ENCODE results near the gene PASK. TPM values are rescaled to one million over a fixed set of nuclear protein-coding genes. Genes with fewer than 3 reads are reported as not detected.
"Not testable (repeated sequence)": the region's sequence is repeated elsewhere in the genome, so short reads cannot be mapped to it uniquely, and the experiment has no call there.

The PASK gene
- polyA plus RNA-seq, 1 donor from 2014 or later, result 26.0 TPM

- peaks cover 10% of the 10 kb centered on the region for H3K36me3 ChIP-seq (ENCODE audit: insufficient read depth, low read length)
Observed at GRCh38 chr2:241094924-241095420, 54.3 kb downstream of the PASK start.

GRCh38 chr2:241094172-241094571, 55.1 kb downstream of the PASK start:
- Histone ChIP-seq H3K27me3 (ENCODE audit: insufficient read depth, low read depth, low read length) (no peaks in the 10 kb centered on the region), H3K4me3 (ENCODE audit: low read length) (no peak overlapping the region), H3K9me3 (ENCODE audit: low read length) (no peaks in the 10 kb centered on the region), H3K36me3 (ENCODE audit: insufficient read depth, low read length) (peaks cover 7% of the 10 kb centered on the region), H3K4me2 (ENCODE audit: low read length) (no peak overlapping the region), H3K79me2 (replicated peaks; ENCODE audit: insufficient read depth, low read length) (peaks cover 11% of the 10 kb centered on the region), H4K20me1 (ENCODE audit: insufficient read depth) (no peaks in the 10 kb centered on the region), H3K27ac (ENCODE audit: low read length) (no peak overlapping the region), H3F3A (ENCODE audit: insufficient read depth, low read length, poor library complexity, severe bottlenecking) (no peaks in the 10 kb centered on the region), H3K9ac (ENCODE audit: low read length) (no peak overlapping the region), H3K9me2 (ENCODE audit: insufficient read depth, low read length) (no peaks in the 10 kb centered on the region), H2AFZ (ENCODE audit: low read depth, low read length) (no peak overlapping the region)
- TF ChIP-seq POLR2AphosphoS5 (IDR thresholded peaks at IDR 0.05) (no peak), MXI1 (conservative IDR thresholded peaks at IDR 0.05; ENCODE audit: poor library complexity, severe bottlenecking) (no peak), EZH2 (IDR thresholded peaks at IDR 0.05; ENCODE audit: borderline replicate concordance, insufficient read depth, low read length, poor library complexity, severe bottlenecking) (no peak)

More at GRCh38 chr2:241094924-241095420, 54.3 kb downstream of the PASK start:
- H3K9me3 ChIP-seq (ENCODE audit: low read length), result no peaks in the 10 kb centered on the region
- TF ChIP-seq SMC3 (conservative IDR thresholded peaks at IDR 0.05; ENCODE audit: poor library complexity), result no peak
- TF ChIP-seq TAF1 (IDR thresholded peaks at IDR 0.05; ENCODE audit: low read depth), result no peak
- TF ChIP-seq EP300 (conservative IDR thresholded peaks at IDR 0.05; ENCODE audit: poor library complexity, severe bottlenecking), result no peak
- TF ChIP-seq, protein P1, sequence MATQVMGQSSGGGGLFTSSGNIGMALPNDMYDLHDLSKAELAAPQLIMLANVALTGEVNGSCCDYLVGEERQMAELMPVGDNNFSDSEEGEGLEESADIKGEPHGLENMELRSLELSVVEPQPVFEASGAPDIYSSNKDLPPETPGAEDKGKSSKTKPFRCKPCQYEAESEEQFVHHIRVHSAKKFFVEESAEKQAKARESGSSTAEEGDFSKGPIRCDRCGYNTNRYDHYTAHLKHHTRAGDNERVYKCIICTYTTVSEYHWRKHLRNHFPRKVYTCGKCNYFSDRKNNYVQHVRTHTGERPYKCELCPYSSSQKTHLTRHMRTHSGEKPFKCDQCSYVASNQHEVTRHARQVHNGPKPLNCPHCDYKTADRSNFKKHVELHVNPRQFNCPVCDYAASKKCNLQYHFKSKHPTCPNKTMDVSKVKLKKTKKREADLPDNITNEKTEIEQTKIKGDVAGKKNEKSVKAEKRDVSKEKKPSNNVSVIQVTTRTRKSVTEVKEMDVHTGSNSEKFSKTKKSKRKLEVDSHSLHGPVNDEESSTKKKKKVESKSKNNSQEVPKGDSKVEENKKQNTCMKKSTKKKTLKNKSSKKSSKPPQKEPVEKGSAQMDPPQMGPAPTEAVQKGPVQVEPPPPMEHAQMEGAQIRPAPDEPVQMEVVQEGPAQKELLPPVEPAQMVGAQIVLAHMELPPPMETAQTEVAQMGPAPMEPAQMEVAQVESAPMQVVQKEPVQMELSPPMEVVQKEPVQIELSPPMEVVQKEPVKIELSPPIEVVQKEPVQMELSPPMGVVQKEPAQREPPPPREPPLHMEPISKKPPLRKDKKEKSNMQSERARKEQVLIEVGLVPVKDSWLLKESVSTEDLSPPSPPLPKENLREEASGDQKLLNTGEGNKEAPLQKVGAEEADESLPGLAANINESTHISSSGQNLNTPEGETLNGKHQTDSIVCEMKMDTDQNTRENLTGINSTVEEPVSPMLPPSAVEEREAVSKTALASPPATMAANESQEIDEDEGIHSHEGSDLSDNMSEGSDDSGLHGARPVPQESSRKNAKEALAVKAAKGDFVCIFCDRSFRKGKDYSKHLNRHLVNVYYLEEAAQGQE (IDR thresholded peaks at IDR 0.05; ENCODE audit: borderline replicate concordance), result no peak
- no peak for TF ChIP-seq EZH2 (IDR thresholded peaks at IDR 0.05; ENCODE audit: borderline replicate concordance, insufficient read depth, low read length, poor library complexity, severe bottlenecking)
- no peak for TF ChIP-seq POLR2AphosphoS5 (IDR thresholded peaks at IDR 0.05)
- TF ChIP-seq, protein P2, sequence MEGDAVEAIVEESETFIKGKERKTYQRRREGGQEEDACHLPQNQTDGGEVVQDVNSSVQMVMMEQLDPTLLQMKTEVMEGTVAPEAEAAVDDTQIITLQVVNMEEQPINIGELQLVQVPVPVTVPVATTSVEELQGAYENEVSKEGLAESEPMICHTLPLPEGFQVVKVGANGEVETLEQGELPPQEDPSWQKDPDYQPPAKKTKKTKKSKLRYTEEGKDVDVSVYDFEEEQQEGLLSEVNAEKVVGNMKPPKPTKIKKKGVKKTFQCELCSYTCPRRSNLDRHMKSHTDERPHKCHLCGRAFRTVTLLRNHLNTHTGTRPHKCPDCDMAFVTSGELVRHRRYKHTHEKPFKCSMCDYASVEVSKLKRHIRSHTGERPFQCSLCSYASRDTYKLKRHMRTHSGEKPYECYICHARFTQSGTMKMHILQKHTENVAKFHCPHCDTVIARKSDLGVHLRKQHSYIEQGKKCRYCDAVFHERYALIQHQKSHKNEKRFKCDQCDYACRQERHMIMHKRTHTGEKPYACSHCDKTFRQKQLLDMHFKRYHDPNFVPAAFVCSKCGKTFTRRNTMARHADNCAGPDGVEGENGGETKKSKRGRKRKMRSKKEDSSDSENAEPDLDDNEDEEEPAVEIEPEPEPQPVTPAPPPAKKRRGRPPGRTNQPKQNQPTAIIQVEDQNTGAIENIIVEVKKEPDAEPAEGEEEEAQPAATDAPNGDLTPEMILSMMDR (IDR thresholded peaks at IDR 0.05; ENCODE audit: poor library complexity, severe bottlenecking), result no peak
- TF ChIP-seq RAD21 (conservative IDR thresholded peaks at IDR 0.05), result no peak
- no peak for TF ChIP-seq MXI1 (conservative IDR thresholded peaks at IDR 0.05; ENCODE audit: poor library complexity, severe bottlenecking)
- H3K27ac ChIP-seq (ENCODE audit: low read length), result no peak overlapping the region
- H3K4me3 ChIP-seq (ENCODE audit: low read length), result no peak overlapping the region
- no peaks in the 10 kb centered on the region for H3K27me3 ChIP-seq (ENCODE audit: insufficient read depth, low read depth, low read length)
- no peaks in the 10 kb centered on the region for H4K20me1 ChIP-seq (ENCODE audit: insufficient read depth)
- H3K4me2 ChIP-seq (ENCODE audit: low read length), result no peak overlapping the region
- H3K9ac ChIP-seq (ENCODE audit: low read length), result no peak overlapping the region
- H2AFZ ChIP-seq (ENCODE audit: low read depth, low read length), result no peak overlapping the region
- no peaks in the 10 kb centered on the region for H3F3A ChIP-seq (ENCODE audit: insufficient read depth, low read length, poor library complexity, severe bottlenecking)
- H3K79me2 ChIP-seq (replicated peaks; ENCODE audit: insufficient read depth, low read length), result peaks cover 17% of the 10 kb centered on the region
- no peaks in the 10 kb centered on the region for H3K9me2 ChIP-seq (ENCODE audit: insufficient read depth, low read length)

- not testable (repeated sequence) for H3K9me2 ChIP-seq (ENCODE audit: insufficient read depth, low read length); H4K20me1 ChIP-seq (ENCODE audit: insufficient read depth); H3K9me3 ChIP-seq (ENCODE audit: low read length); H3K27me3 ChIP-seq (ENCODE audit: insufficient read depth, low read depth, low read length); H3F3A ChIP-seq (ENCODE audit: insufficient read depth, low read length, poor library complexity, severe bottlenecking); H3K4me3 ChIP-seq (ENCODE audit: low read length); H3K79me2 ChIP-seq (replicated peaks; ENCODE audit: insufficient read depth, low read length); H3K4me2 ChIP-seq (ENCODE audit: low read length); H3K27ac ChIP-seq (ENCODE audit: low read length); H3K36me3 ChIP-seq (ENCODE audit: insufficient read depth, low read length); H3K9ac ChIP-seq (ENCODE audit: low read length); H2AFZ ChIP-seq (ENCODE audit: low read depth, low read length)
Observed at GRCh38 chr2:241093133-241093781, 56.0 kb downstream of the PASK start.
